Raji (cell line): ENCODE measurements around the gene MRTFA.

Experiments
- POLR2A ChIP-seq: IDR thresholded peaks from 2 replicates; pipeline ENCODE4 v1.6.1; 2011; ENCODE audit warnings: low read depth, low read length, control low read depth; ENCODE audit not compliant: insufficient read depth

MRTFA gene

DNA sequence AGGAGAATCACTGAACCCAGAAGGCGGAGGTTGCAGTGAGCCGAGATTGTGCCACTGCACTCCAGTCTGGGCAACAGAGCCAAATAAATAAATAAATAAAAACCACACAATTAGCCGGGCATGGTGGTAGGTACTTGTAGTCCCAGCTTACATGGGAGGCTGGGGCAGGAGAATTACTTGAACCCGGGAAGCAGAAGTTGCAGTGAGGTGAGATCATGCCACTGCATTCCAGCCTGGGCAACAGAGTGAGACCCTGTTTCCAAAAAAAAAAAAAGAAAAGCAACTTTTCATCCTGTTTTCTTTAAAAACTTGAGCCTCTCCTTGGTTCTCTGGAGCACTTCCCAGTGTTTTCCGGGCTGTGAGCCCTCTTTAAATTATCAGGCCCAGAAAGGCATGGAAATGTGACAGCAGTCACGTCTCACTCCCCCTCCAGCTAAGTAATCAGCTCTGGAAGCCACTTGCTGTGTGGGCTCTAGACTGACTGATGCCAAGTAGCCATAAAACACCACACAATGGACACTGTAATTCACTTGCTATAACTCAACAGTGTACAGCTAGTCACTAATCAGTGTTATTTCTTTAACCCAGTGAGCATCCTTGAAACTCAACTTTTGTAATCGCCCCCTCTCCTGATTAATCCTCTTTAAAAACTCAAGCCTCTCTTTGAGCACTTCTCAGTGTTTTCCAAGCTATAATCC lies 29.8 kb upstream of the MRTFA start:
- no peak for TF ChIP-seq POLR2A

DNA sequence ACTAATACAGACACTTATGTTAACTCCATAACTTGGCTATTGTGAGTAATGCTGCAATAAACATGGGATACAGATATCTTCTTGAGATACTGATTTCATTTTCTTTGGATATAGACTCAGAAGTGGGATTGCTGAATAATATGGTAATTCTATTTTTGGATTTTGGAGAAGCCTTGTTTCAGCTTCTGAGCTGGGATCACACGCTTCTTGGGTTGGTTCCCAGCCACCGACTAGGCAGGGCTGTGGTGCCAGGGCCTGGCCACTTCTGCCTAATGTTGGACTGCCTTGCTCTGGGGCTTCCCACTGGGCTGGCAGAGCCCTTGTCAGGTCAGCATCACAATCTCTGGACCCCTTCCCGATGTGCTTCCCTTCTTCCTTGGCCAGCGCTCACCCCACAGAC lies 28.8 kb upstream of the MRTFA start:
- no peak for TF ChIP-seq POLR2A

DNA sequence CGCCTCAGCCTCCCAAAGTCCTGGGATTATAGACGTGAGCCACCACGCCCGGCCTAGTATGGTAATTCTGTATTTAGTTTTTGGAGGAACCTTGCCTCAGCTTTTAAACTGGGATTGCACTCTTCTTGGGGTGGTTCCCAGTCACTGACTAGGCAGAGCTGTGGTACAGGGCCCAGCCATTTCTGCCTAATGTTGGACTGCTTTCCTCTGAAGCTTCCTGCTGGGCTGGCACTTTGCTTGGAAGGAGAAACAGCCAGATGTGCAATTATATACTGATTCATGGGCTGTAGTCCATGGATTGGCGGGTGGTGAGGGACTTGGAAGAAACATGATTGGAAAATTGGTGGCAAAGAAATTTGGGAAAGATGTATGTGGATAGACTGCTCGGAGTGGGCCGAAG lies 25.2 kb upstream of the MRTFA start:
- no peak for TF ChIP-seq POLR2A

DNA sequence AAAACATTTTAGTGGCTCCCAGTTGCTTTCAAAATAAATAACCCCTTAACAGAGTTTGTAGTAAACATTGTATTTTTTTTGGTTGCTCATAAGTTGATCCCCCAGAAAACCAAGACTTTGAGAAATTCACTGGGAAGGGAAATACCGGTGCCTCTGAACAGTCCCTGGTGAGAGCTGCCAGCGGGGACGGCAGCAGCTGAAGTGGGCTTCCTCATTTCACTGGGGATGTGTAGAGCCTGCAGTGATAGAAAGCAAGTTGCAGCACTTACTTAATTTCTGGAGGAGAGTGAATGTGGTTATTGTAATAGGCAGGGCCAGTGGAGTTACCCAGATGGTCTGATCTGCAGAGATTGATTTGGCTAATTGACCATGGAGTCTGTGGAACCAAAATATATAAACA lies 24.2 kb upstream of the MRTFA start:
- TF ChIP-seq POLR2A: no peak

DNA sequence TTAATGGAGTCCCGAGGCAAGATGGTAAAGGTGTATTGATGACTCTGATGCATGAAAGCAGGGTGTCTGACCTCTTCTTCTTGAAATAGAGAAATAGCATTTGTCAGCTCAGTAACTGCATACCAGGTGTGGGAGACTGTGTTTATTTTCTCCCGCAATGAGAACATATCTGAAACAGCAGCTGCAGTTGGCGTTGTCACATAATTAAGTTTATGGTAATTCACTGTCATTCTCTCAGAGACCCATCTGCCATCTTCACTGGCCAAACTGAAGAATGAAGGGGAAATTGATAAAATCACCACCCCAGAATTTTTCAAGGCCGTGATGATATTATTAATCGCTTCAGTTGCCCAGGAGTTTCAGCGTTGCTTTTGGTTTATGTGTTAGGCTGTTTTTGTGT lies 22.6 kb upstream of the MRTFA start:
- no peak for TF ChIP-seq POLR2A

DNA sequence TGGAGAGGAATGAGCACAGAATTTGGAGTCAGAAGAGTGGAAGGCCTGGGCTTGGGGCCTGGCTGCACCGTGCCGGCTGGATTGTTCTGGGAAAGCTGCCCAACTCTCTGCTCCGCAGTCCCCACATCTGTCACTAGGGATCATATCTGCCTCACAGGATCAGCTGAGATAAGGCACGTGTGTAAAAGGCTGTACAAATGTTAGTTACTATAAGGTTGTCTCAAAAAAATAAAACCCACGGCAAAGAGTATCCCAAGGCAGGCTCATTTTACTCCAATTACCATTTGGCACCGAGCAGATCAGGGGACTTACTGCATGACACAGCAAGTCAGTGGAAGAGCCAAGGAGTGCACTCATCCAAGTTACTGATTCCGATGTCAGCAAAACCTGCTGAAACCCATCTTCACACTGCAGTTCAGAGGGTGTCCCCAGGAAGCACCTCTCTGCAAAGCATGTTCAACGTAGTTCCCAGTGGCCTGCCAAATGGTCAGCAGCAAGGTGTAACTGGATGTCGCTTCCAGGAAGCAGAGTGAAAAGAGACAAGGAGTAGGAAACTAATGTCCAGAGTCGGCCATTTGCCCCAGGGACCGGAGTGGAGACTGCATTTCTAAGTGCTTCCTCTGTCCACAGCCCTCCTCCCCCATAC lies 18.1 kb upstream of the MRTFA start:
- TF ChIP-seq POLR2A: no peak

DNA sequence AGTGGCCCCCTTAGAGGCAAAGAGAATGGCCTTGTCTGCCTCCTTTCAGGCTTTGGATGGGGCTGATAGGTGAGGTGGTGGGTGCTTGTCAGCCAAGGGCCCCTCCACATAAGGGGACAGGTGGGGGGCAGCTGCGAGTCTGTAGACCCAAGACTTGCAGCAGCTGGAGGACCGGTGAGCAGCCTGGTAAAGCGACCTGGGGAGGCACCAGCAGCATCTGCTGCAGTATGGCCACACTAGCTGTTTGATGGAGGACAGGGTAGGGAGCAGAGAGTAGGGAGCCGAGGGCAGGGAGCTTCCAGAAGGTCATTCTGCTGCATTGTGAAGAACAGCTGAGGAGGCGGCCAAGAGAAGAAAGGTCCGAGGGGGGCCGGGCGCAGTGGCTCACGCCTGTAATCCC lies 16.8 kb upstream of the MRTFA start:
- no peak for TF ChIP-seq POLR2A

DNA sequence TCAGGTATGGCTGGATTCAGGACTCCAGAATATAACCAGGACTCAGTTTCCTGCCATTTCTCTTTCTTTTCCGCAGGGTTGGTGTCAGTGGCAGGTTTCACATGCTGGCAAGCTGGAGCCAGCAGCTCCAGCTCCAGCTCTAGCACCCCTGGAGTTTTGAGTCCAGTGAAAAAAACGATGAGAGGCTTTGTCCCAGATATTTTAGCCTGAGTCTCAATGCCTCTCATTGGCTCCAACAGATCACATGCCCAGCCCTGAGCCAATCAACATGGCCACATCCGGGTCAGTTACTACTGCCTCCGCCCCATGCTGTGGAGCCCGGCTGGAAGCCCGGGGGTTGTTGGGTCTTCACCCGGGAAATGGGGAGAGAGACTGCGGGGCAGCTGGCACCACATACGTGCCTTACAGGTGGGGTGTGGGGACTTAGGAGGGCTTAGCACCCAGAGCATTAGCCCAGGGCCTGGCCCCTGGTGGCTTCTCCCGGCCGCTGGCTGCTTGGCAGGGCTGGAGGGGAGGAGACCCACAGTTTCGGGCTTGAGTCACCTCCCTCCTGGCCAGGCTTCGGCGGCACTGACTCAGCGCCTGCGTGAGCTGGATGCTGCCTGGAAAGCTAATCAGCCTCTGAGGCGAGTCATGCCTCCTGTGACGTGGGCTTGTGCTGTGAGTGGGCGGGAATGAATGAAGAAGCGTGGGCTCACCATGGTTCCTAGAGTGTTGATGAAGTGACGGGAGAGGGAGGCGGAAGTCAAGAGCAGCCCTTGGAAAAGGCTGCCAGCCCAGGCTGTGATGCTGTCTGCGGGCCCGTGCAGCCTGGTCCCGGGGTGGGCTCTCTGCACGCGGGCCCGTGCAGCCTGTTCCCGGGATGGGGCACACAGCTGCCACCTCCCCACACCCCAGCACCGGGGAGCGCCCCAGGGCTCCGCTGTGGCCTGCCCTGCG lies 15.3 kb upstream of the MRTFA start:
- no peak for TF ChIP-seq POLR2A

DNA sequence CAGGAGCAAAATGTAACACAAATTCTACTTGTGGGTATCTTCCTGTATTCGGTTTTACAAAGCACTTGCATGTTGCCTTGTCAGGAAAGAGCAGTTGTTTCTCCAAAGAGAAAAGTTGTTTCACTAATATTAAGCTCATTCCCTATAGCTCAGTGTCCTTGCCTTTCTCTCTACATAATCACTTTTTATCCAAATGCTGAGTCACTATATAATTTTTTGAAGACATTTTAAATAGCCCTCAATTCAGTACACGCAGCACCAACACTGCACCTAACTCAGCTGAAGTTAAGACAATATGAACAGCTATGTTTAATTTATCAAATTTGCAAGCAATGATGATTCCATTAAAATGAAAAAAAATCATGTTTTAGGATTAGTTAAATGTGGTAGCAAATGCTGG lies 14.5 kb upstream of the MRTFA start:
- TF ChIP-seq POLR2A: no peak

DNA sequence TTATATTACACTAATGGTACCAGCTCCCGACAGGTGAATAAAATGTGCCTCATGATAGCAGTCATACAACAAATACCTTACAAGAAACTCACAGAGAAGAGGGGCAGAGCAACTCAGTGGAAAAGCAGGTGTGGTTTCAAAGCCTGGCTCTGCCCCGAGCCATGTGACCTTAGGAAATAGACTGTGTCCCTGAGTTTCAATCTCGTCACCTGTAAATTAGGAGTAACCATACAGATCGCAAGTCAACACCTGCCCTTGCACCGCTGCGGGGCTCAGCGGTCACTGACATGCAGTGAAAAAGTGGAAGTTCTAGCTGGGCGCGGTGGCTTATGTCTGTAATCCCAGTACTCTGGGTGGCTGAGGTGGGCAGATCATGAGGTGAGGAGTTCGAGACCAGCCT lies 11.9 kb upstream of the MRTFA start:
- no peak for TF ChIP-seq POLR2A

DNA sequence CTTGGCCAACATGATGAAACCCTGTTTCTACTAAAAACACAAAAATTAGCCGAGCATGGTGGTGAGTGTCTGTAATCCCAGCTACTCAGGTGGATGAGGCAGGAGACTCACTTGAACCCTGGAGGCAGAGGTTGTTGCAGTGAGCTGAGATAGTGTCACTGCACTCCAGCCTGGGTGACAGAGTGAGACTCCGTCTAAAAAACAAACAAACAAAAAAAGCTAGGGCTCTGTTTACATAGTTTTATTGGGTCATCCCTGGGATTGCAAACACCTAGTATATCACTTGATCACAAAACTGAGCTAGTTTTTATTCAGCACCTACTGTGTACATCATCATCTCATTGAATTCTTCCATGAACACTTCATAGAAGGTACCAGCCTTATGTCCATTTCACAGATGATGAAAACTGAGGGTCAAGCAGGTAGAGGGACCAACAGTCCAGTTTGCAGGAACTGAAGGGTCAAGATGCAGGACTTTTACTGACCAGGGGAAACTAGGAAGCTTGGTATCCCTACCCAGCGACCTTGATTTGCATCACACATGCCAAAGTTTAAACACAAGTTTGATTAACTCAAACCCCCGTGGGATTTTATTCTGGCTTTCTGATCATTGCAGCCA lies 9.2 kb upstream of the MRTFA start:
- TF ChIP-seq POLR2A: no peak

DNA sequence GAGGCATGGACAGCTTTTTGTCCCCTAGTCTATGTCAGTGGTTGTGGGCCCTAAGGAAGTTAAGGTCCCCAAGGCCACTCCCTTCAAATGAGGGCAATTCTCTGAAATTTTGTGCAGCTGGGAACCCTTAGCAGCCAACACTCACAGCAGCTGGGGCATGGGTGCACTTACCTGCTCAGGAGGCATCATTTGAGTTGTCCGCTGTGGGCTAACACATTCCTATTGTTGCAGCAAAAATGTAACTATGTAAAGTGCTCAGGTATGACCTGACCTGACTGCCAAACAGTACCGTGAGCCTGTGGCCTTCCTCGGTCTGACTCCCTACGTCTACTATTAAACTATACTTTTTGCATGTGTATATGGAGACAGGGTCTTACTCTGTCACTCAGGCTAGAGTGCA lies 5.8 kb upstream of the MRTFA start:
- no peak for TF ChIP-seq POLR2A

DNA sequence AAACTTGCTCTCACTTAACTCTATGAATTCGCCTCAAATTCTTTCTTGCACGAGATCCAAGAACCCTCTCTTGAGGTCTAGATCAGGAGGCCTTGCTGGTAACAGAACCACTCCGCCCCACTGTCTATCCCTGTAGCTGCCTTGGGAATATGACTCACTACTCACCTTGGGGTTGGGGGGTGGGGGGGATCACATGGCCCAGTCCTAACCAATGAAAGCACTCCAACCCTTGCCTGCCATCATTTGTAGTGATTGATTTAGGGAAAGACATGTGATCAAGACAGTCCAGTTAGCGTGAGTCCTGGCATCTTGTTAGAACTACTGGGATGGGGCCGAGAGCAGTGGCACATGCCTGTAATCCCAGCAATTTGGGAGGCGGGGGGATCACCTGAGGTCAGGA lies 4.8 kb upstream of the MRTFA start:
- TF ChIP-seq POLR2A: no peak

DNA sequence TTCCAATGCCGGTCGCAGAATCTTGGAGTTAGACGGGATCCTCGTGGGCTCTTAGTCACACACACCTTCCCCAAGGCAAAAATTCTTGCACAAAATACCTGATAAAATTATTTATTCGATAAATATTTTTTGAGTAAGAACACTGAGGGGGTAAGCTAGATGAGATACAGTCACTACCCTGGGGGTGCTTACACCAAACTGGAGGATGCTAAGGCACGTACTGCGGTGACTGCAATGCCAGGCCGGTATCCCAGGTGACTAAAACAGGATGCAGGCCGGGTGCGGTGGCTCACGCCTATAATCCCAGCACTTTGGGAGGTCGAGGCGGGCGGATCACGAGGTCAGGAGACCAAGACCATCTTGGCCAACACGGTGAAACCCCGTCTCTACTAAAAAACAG lies 1.7 kb upstream of the MRTFA start:
- no peak for TF ChIP-seq POLR2A
